Measurements from ENCODE around the gene RBM47.

DNA sequence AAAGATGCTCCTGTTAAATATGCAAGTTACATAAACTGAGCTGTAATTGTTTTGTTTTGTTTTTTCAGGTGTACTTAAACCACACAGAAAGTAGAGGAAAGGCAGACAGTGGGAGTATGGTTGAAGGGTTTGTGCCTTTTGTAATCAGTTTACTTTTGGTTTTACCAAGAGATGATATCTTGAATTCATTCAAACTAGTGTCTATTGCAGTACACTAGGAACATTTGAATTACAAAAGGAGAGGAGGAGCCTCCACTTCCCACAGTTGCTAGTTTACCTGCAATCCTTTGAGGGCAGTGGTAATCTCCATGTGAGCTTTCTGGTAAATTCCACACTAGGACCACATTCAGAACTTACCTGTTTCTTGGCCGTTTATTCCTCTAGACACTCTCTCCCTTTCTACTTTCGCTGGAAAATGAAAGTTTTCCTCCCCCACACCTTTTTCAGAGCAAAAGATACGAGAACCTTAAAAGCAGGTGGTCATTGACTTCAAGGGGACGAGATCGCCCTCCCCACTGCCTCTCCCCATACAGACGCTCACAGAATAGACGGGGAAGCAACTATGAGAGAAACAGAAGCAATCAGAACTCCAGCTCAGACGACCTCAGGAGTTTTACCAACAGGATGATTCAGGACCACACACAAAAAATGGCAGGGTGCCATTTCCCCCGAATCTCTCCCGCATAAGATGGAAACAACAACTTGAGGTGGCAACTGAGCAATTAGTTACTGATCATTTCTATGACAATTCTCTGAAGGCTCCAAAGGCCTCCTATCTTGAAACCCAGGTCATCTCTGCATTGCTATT lies 3.3 kb downstream of the RBM47 start:
- TF ChIP-seq PML (IDR thresholded peaks at IDR 0.05; ENCODE audit: low read length) (no peak), IKZF1 (conservative IDR thresholded peaks at IDR 0.05) (no peak; the same call in 1 of the 2 replicates), BCL11A (IDR thresholded peaks at IDR 0.05; ENCODE audit: low read depth, low read length) (no peak), POLR2AphosphoS5 (IDR thresholded peaks at IDR 0.05; ENCODE audit: low read length) (no peak), POLR2A (IDR thresholded peaks at IDR 0.05; ENCODE audit: low read depth, low read length) (no peak), PBX3 (IDR thresholded peaks at IDR 0.05; ENCODE audit: insufficient replicate concordance, low read depth, low read length) (no peak), SMC3 (IDR thresholded peaks at IDR 0.05; ENCODE audit: borderline replicate concordance, low read length) (no peak), ATF3 (IDR thresholded peaks at IDR 0.05; ENCODE audit: borderline replicate concordance, extremely low read depth, low read depth, low read length) (no peak)
- TF ChIP-seq, protein P1, sequence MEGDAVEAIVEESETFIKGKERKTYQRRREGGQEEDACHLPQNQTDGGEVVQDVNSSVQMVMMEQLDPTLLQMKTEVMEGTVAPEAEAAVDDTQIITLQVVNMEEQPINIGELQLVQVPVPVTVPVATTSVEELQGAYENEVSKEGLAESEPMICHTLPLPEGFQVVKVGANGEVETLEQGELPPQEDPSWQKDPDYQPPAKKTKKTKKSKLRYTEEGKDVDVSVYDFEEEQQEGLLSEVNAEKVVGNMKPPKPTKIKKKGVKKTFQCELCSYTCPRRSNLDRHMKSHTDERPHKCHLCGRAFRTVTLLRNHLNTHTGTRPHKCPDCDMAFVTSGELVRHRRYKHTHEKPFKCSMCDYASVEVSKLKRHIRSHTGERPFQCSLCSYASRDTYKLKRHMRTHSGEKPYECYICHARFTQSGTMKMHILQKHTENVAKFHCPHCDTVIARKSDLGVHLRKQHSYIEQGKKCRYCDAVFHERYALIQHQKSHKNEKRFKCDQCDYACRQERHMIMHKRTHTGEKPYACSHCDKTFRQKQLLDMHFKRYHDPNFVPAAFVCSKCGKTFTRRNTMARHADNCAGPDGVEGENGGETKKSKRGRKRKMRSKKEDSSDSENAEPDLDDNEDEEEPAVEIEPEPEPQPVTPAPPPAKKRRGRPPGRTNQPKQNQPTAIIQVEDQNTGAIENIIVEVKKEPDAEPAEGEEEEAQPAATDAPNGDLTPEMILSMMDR (IDR thresholded peaks at IDR 0.05 in 2 of 3, conservative IDR thresholded peaks at IDR 0.05 in 1 of 3; ENCODE audit: control insufficient read depth in 2 of 3, extremely low read depth in 1 of 3, insufficient read depth in 1 of 3, low read depth in 3 of 3, low read length in 3 of 3) = no peak
- TF ChIP-seq, protein P2, sequence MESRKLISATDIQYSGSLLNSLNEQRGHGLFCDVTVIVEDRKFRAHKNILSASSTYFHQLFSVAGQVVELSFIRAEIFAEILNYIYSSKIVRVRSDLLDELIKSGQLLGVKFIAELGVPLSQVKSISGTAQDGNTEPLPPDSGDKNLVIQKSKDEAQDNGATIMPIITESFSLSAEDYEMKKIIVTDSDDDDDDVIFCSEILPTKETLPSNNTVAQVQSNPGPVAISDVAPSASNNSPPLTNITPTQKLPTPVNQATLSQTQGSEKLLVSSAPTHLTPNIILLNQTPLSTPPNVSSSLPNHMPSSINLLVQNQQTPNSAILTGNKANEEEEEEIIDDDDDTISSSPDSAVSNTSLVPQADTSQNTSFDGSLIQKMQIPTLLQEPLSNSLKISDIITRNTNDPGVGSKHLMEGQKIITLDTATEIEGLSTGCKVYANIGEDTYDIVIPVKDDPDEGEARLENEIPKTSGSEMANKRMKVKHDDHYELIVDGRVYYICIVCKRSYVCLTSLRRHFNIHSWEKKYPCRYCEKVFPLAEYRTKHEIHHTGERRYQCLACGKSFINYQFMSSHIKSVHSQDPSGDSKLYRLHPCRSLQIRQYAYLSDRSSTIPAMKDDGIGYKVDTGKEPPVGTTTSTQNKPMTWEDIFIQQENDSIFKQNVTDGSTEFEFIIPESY (IDR thresholded peaks at IDR 0.05) = no peak

All from GM12878 (cell line).